GM12873 (cell line): Measurements from ENCODE around the gene ROBO1.

Experiments used
- TF ChIP-seq, protein P1 (sequence below): IDR thresholded peaks from 2 replicates; pipeline ENCODE4 v1.5.1; 2012; ENCODE audit warnings: low read depth, mild to moderate bottlenecking, moderate library complexity, low read length, control low read depth; ENCODE audit not compliant: insufficient read depth; ENCODE audit errors: missing control alignments

The ROBO1 gene

DNA sequence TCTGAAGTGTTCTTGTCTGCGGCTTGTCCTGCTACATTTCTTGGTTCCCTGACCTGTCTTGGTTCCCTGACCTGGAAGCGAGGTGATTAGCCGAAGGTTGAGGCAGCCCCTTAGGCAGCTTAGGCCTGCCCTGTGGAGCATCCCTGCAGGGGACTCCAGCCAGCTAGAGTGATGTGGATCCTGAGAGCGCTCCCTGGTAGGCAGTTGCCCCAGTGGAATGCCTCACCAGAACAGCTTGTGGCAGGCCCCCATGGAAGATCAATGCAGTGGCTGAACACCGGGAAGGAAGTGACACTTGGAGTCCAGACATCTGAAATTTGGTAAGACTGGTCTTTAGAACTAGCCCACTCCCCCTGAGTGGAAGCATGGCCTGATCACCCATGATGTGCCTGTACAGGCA, 5.5 kb upstream of the ROBO1 start:
- TF ChIP-seq, protein P1, sequence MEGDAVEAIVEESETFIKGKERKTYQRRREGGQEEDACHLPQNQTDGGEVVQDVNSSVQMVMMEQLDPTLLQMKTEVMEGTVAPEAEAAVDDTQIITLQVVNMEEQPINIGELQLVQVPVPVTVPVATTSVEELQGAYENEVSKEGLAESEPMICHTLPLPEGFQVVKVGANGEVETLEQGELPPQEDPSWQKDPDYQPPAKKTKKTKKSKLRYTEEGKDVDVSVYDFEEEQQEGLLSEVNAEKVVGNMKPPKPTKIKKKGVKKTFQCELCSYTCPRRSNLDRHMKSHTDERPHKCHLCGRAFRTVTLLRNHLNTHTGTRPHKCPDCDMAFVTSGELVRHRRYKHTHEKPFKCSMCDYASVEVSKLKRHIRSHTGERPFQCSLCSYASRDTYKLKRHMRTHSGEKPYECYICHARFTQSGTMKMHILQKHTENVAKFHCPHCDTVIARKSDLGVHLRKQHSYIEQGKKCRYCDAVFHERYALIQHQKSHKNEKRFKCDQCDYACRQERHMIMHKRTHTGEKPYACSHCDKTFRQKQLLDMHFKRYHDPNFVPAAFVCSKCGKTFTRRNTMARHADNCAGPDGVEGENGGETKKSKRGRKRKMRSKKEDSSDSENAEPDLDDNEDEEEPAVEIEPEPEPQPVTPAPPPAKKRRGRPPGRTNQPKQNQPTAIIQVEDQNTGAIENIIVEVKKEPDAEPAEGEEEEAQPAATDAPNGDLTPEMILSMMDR: no peak

DNA sequence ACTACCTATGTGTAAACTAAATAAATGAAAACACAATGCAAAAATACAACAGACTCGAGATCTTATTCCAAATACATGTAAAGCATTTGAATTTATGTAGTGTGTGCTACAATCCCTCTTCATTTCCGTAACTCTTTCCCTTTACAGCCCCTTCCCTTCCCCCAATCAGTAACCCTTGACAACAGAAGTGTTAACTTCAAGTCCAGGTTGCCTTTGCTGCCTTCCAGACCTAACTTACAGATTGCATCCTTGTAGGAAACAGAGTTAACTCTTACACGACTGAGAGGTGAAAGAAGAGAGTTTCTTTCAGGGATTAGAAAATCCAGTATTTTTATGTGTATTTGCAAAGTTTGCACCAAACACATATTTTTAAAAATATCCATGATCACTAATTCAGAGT, 1.4 kb upstream of the ROBO1 start:
- TF ChIP-seq, protein P1: no peak

DNA sequence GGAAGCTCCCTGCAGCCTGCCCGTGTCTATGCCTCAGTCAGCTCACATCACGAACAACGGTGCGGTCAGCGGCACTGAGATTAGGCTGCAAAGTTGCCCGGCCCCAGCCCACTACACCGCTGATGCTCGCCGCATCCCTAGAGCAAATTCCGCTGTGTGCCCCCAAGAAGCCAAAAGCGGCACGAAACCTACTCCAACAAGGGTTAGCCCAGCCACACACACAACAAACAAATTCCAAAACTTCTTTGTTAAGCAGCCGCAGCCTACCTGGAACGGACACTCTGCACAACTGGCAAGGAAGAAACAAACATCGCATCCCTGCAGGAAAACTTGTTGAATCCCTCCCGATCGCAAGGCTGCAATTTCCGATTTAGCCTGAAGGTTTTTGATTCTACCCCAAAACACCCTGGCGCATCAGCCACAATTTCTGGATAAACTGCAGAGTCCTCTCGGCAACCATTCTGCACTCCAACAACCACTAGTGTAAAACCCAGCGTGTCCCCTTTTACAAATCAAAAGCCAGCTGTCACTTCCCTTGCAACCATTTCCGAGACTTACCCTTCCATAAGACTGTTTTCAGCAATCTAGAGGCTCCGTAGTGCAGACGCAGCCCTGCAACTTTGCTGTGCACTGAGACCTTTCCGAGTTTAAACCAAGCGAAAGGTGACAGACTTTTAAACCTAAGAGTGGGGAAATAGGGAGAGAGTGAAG, 449 bp downstream of the ROBO1 start:
- TF ChIP-seq, protein P1: no peak

DNA sequence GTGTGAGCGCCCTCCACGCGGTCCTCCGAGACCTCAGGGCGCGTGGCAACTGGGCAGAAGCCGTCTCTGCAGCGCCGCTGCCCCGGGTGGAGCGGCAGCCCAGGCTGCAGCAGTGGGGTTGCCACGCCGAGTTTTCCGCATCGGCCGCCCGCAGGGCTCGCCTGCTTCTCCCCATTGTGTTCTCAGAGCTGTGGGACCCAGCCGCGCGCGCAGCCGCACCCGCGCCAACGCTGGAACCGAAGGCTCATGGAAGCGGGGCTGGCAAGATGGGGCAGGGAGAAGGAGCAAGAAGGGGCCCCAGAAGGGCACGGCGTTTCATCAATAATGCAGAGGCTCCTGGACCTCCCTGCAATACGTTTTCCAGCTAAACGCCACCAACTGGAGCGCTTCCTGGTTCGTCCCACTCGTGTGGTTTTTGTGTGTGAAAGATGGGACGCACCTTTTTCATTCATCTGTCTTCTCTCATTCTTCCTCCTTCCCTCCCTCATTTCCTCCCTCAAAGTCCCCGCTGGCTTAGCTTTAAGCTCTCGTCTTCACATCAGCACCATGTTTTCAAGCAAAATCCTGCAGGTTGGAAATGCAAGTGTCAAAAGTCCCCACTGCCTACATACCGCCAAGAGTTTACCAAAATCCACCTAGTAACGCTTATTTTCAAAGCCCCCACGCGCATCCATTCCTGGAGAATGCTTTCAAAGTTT, 1.2 kb downstream of the ROBO1 start:
- TF ChIP-seq, protein P1: no peak

DNA sequence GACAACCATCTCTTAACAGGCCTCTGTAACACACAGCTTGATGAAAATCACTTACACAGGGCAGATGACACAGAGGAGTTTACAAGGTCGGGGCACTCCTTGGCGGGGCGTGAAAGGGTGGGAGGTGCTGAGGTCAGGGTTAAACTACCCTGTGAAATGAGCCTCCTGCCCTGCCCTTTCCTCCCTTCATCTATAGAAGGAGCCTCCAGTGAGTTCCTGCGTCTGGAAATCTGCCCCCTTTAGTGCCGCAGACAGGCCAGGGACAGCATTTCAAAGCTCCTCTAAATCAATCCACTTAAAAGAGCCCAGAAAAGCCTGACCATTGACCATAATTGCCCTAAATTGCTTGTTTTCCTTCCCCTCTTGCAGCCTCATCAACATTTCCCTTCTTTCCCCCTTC, 1.9 kb downstream of the ROBO1 start:
- TF ChIP-seq, protein P1: no peak

DNA sequence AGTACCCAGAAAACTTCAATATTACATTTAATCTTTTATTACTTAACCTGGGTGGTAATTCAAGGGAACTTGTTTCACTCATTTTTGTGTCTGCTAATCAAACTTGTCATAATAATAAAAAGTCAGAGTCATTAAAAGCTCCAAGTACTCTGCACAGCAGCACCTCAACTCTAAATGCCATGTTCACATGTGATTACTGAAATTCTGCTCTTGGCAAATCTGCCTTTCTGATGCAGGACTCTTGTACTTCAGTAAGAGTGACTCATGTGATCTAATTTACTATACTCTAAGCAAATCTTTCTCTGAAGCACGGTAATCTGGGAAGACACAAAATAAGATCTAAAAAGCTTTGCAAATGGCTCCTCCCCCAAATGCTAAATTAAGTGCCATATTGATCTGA, 6.4 kb downstream of the ROBO1 start:
- TF ChIP-seq, protein P1: no peak

DNA sequence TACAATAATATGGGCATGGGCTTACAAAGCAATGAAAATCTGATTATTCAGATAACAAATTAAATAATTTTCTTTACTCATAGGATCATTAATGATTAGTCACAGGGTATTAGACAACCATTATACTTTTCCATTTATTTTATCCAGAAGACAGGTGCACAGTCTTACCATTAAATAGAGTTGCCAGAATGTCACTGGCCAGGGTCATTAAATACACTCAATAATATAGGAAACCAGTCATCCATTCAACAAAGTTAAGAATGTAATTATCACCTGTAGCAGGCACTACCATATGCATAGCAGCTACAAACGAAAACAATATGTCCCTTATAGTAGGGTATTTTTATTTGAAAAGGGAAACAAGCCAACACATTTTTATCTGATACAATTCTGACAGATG, 16.1 kb downstream of the ROBO1 start:
- TF ChIP-seq, protein P1: no peak
